ENCODE results near the gene CD101.

DNA sequence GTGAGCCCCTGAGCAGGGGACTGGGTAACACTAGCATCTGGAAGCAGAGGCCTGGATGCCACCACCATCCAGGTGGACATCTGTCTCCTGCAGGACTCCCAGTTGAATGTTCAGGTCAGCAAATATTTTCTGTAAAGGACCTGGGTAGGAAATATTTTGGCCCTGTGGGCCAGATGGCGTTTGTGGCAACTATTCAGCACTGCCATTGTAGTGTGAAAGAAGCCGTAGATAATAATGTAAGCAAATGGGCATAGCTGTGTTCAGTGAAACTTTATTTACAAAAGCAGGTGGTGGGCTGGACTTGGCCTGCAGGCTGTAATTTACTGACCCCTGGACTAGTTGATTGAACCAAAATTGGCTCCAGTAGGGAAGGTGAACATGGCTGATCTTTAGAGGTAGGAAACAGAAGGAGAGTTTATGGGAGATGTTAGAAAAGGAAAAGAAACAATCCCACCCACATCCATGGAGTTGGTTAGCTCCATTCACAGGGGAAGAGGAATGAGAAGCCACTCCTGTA, 20.0 kb upstream of the CD101 start:
- TF ChIP-seq REST (IDR thresholded peaks at IDR 0.05; ENCODE audit: low read depth): no peak
- TF ChIP-seq CEBPB (IDR thresholded peaks at IDR 0.05; ENCODE audit: low read depth): no peak
- TF ChIP-seq POLR2A (IDR thresholded peaks at IDR 0.05; ENCODE audit: borderline replicate concordance, extremely low read depth, insufficient read depth, insufficient read length): no peak
- TF ChIP-seq ELF1 (IDR thresholded peaks at IDR 0.05; ENCODE audit: borderline replicate concordance, low read depth): no peak
- TF ChIP-seq, protein P1, sequence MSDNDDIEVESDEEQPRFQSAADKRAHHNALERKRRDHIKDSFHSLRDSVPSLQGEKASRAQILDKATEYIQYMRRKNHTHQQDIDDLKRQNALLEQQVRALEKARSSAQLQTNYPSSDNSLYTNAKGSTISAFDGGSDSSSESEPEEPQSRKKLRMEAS (IDR thresholded peaks at IDR 0.05): no peak
- TF ChIP-seq RAD21 (IDR thresholded peaks at IDR 0.05; ENCODE audit: low read depth): no peak
- no peak for TF ChIP-seq EZH2phosphoT487 (IDR thresholded peaks at IDR 0.05; ENCODE audit: borderline replicate concordance)
- TF ChIP-seq POLR2AphosphoS5 (IDR thresholded peaks at IDR 0.05; ENCODE audit: low read depth, low read length): no peak
- no peak for TF ChIP-seq ZNF274 (IDR thresholded peaks at IDR 0.05; ENCODE audit: low read depth, low read length)
- no peak for TF ChIP-seq CTCF (IDR thresholded peaks at IDR 0.05 in 2 of 3, conservative IDR thresholded peaks at IDR 0.05 in 1 of 3; ENCODE audit: borderline replicate concordance in 1 of 3, insufficient read depth in 1 of 3, low read depth in 2 of 3, low read length in 2 of 3)
- no peak for TF ChIP-seq FOSL1 (IDR thresholded peaks at IDR 0.05; ENCODE audit: low read depth)
- no peak for TF ChIP-seq EZH2 (IDR thresholded peaks at IDR 0.05)
- TF ChIP-seq, protein P2, sequence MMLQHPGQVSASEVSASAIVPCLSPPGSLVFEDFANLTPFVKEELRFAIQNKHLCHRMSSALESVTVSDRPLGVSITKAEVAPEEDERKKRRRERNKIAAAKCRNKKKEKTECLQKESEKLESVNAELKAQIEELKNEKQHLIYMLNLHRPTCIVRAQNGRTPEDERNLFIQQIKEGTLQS (IDR thresholded peaks at IDR 0.05): no peak
- no peak for TF ChIP-seq JUND (IDR thresholded peaks at IDR 0.05)
